Measurements from ENCODE around the gene ARPC2. TPM values are rescaled to one million over a fixed set of nuclear protein-coding genes. Genes with fewer than 3 reads are reported as not detected.

The ARPC2 gene
- total and polyA plus RNA-seq, 10 of the 15 experiments (the other 5 are each of a cell fraction or from before 2014, with no cell fraction given): 440 to 980 (median 709) TPM

DNA sequence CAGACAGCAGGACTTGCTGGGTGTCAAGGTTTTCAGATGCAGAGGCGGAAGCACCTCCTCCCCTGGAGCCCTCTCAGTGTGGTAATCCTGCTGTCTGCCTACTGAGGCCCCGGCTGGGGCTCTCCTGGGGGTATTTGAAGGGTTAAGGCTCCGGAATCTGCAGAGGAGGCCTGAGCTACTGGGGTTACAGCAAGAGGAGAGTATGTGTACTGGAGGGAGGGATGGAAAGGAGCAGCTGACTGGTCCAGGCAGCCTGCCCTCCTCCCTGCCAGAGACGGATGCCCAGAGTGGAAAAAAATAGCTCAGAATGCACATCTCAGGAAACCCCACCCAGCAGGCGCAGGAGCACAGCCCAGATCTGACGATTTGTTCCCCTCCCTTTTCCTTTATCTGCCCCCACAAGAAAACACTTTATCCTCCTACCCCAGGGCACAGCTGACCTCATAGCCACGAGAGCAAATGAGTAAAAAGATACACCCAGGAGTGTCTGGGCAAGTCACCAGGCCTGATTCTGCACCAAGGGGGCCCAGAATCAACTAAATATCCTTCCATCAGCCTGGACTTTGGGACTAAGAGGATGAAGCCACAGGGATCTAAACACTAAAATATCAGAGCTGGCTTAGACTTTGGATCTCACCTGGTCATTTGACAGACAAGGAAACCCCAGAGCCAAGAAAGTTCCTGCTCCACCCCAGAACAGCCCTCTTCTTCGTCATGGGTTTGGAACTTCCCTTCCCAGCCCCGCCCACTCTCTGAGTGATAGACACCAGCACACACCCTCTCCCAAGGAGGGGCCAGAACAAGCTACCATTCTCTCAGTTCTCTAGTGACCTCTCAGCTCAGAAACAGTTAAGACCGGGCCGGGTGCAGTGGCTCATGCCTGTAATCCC is 69.8 kb downstream of the ARPC2 start (continued):
- TF ChIP-seq, protein P1, sequence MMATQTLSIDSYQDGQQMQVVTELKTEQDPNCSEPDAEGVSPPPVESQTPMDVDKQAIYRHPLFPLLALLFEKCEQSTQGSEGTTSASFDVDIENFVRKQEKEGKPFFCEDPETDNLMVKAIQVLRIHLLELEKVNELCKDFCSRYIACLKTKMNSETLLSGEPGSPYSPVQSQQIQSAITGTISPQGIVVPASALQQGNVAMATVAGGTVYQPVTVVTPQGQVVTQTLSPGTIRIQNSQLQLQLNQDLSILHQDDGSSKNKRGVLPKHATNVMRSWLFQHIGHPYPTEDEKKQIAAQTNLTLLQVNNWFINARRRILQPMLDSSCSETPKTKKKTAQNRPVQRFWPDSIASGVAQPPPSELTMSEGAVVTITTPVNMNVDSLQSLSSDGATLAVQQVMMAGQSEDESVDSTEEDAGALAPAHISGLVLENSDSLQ (IDR thresholded peaks at IDR 0.05): peak; percentile 97
- TF ChIP-seq HDAC2 (IDR thresholded peaks at IDR 0.05) (no peak), ZBTB4 (CRISPR knock-in tag; IDR thresholded peaks at IDR 0.05) (no peak), POLR2A (IDR thresholded peaks at IDR 0.05; ENCODE audit: low read depth, low read length) (peak; percentile 57; the same call in 1 of the 2 replicates), TAF1 (IDR thresholded peaks at IDR 0.05; ENCODE audit: borderline replicate concordance, low read depth, low read length) (0 out of 2 replicates have a peak, but pooled peaks have one; percentile 35), YY1 (IDR thresholded peaks at IDR 0.05; ENCODE audit: low read depth, low read length) (0 out of 2 replicates have a peak, but pooled peaks have one; percentile 17), RCOR1 (conservative IDR thresholded peaks at IDR 0.05; ENCODE audit: low read depth, low read length) (peak; percentile 63; the same call in 1 of the 2 replicates), RUNX3 (IDR thresholded peaks at IDR 0.05; ENCODE audit: low read length) (no peak; the same call in 1 of the 2 replicates), POLR2AphosphoS2 (IDR thresholded peaks at IDR 0.05; ENCODE audit: low read depth, low read length) (no peak), ZNF207 (IDR thresholded peaks at IDR 0.05; ENCODE audit: borderline replicate concordance) (0 out of 2 replicates have a peak, but pooled peaks have one; percentile 65), BCL11A (IDR thresholded peaks at IDR 0.05; ENCODE audit: low read depth, low read length) (no peak), MTA2 (IDR thresholded peaks at IDR 0.05; ENCODE audit: low read depth) (0 out of 2 replicates have a peak, but pooled peaks have one; percentile 8), E4F1 (IDR thresholded peaks at IDR 0.05; ENCODE audit: borderline replicate concordance, partially characterized antibody) (no peak), ZNF24 (IDR thresholded peaks at IDR 0.05) (no peak), ESRRA (IDR thresholded peaks at IDR 0.05; ENCODE audit: low read length) (no peak)
- TF ChIP-seq, protein P2, sequence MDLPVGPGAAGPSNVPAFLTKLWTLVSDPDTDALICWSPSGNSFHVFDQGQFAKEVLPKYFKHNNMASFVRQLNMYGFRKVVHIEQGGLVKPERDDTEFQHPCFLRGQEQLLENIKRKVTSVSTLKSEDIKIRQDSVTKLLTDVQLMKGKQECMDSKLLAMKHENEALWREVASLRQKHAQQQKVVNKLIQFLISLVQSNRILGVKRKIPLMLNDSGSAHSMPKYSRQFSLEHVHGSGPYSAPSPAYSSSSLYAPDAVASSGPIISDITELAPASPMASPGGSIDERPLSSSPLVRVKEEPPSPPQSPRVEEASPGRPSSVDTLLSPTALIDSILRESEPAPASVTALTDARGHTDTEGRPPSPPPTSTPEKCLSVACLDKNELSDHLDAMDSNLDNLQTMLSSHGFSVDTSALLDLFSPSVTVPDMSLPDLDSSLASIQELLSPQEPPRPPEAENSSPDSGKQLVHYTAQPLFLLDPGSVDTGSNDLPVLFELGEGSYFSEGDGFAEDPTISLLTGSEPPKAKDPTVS (IDR thresholded peaks at IDR 0.05; ENCODE audit: low read depth, low read length): no peak
- TF ChIP-seq, protein P3, sequence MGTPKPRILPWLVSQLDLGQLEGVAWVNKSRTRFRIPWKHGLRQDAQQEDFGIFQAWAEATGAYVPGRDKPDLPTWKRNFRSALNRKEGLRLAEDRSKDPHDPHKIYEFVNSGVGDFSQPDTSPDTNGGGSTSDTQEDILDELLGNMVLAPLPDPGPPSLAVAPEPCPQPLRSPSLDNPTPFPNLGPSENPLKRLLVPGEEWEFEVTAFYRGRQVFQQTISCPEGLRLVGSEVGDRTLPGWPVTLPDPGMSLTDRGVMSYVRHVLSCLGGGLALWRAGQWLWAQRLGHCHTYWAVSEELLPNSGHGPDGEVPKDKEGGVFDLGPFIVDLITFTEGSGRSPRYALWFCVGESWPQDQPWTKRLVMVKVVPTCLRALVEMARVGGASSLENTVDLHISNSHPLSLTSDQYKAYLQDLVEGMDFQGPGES (IDR thresholded peaks at IDR 0.05): no peak

All from GM12878 (cell line).